ENCODE data around the gene MRPL11. TPM values are rescaled to one million over a fixed set of nuclear protein-coding genes. Genes with fewer than 3 reads are reported as not detected.

MRPL11 gene
- total RNA-seq, 1 experiment from 2014 or later: 69.1 TPM

DNA sequence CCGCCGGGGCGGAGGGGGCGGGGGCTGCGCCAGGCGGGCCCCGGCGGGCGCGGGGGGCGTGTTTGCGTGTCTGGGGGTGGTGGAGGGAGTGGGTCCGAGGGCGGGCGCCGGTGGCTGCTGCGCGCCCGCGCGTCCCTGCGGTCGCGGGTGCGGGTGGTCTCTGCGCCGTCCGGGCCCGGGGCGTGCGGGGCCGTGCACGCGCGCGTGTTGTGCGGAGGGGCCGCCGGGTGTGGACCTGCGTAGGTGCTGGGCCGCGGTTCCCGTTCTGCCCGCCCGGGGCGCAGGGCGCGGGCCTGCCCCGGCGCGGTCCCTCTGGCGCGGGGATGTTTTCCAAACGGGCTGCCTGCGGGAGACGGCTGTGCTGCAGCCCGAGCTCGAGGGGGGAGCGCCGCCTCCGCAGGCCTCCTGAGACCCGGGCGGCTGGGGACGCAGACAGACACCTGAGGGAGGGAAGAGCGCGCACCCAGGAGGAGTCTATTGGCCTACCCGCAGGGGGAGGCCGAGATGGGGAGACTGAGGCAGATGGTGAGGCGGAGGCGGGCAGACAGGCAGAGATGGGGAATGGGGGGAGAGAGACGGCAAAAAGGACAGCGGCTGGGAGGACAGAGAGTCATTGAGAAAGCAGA, 28.5 kb upstream of the MRPL11 start:
- peak overlapping the region; percentile 5 for H3K27ac Mint-ChIP-seq (ENCODE audit: low read depth, unreplicated experiment)

GRCh38 chr11:66466225-66467033, 27.8 kb upstream of the MRPL11 start, which contains the start of gene PELI3:
PELI3 (plus strand) TSS chr11:66466905; CDS start chr11:66468129, 1,224 bp downstream.
- H3K27ac Mint-ChIP-seq (ENCODE audit: low read depth, unreplicated experiment): peak within 1 kb of the TSS; percentile 54
- intact Hi-C loops (cut with micrococcal nuclease): no loop called here

More for the DNA sequence above, 28.5 kb upstream of the MRPL11 start:
- BruUV-seq (replicated peaks): no TSS peak
- ChIA-PET POLR2A (interaction anchor here (0.7 to 5.3 kb wide), 9 partner anchors 9 to 149 kb away, joined by 3 to 65 read pairs (median 4); partner anchors contain the start of genes BBS1, DPP3, MRPL11 and RBM14), CTCF (interaction anchor here (1.0 to 1.5 kb wide), 2 partner anchors 28 to 37 kb away, joined by 3 to 6 read pairs; partner anchors contain the start of gene MRPL11)
- H3K4me1 Mint-ChIP-seq (ENCODE audit: insufficient read depth, unreplicated experiment): no peaks in the 10 kb centered on the region
- intact Hi-C loops (cut with micrococcal nuclease): no loop called here
- H3K36me3 Mint-ChIP-seq (ENCODE audit: insufficient read depth, unreplicated experiment): peaks cover 10% of the 10 kb centered on the region
- no peaks in the 10 kb centered on the region for H3K9me3 Mint-ChIP-seq (ENCODE audit: unreplicated experiment)
- TF ChIP-seq CTCF (IDR thresholded peaks at IDR 0.05; ENCODE audit: unreplicated experiment): peak; percentile 22
- peak; percentile 25 for DNase-seq (ENCODE audit: unreplicated experiment)
- peak overlapping the region; percentile 75 for H3K4me3 Mint-ChIP-seq (ENCODE audit: unreplicated experiment)
- H3K27me3 Mint-ChIP-seq (ENCODE audit: insufficient read depth, unreplicated experiment): no peaks in the 10 kb centered on the region

DNA sequence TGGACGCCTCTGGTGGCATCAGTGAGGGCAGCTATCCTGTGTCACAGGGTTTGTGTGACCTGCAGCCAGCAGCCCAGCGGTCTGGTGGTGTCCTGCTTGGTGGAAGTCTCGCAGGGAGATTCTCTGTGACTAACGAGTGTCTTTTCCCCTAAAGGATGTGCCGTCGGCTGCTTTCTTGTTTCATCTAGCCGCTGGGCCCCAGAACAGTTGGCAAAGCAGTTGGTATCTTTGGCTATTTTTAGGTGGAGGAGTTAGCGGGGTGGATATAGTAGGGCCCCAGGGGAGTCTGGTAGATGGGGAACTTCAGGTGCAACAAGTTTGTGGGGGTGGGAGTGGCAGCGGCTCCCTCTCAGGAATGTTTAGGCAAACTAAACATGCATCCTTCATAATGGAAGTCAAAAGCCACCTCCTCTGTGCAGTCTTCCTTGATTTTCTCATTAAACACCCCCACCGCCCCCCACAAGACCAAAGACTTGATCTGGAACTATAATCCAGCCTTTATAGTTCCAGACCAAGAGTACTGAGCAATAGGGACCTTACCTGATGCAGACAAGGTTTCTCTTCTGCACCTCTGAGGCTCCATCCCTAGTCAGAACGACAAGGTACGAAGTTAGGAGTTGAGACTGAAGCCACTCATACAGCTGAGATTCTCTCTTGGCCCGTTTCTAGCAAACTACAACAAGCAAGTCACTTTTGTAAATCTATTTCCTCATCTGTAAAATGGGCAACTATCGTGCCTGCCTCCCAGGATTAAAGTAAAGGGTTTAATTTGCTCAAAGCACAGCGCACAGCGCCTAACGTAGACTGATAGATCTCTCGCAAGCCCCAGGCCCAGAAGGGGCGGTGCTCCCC, 27.0 kb upstream of the MRPL11 start:
- ChIA-PET CTCF (interaction anchor here (0.5 to 1.5 kb wide), 3 partner anchors 27 to 126 kb away, joined by 3 to 6 read pairs (median 4); partner anchors contain the start of gene MRPL11), POLR2A (interaction anchor here (0.8 to 5.3 kb wide), 5 partner anchors 14 to 152 kb away, joined by 3 to 65 read pairs (median 7); partner anchors contain the start of genes DPP3 and MRPL11)
- no peaks in the 10 kb centered on the region for H3K36me3 Mint-ChIP-seq (ENCODE audit: insufficient read depth, unreplicated experiment)
- intact Hi-C loops (cut with micrococcal nuclease): no loop called here
- peak overlapping the region; percentile 54 for H3K27ac Mint-ChIP-seq (ENCODE audit: low read depth, unreplicated experiment)
- no peaks in the 10 kb centered on the region for H3K9me3 Mint-ChIP-seq (ENCODE audit: unreplicated experiment)
- no peaks in the 10 kb centered on the region for H3K4me1 Mint-ChIP-seq (ENCODE audit: insufficient read depth, unreplicated experiment)
- peak overlapping the region; percentile 75 for H3K4me3 Mint-ChIP-seq (ENCODE audit: unreplicated experiment)
- DNase-seq (ENCODE audit: unreplicated experiment): no peak
- no peak for TF ChIP-seq CTCF (IDR thresholded peaks at IDR 0.05; ENCODE audit: unreplicated experiment)
- H3K27me3 Mint-ChIP-seq (ENCODE audit: insufficient read depth, unreplicated experiment): no peaks in the 10 kb centered on the region
- BruUV-seq (replicated peaks): no TSS peak

More at GRCh38 chr11:66466225-66467033, 27.8 kb upstream of the MRPL11 start, which contains the start of gene PELI3:
- Mint-ChIP-seq H3K36me3 (ENCODE audit: insufficient read depth, unreplicated experiment) (peaks cover 7% of the 10 kb centered on the region), H3K27me3 (ENCODE audit: insufficient read depth, unreplicated experiment) (no peaks in the 10 kb centered on the region), H3K9me3 (ENCODE audit: unreplicated experiment) (no peaks in the 10 kb centered on the region), H3K4me1 (ENCODE audit: insufficient read depth, unreplicated experiment) (no peaks in the 10 kb centered on the region), H3K4me3 (ENCODE audit: unreplicated experiment) (peak within 1 kb of the TSS; percentile 75)
- BruUV-seq (replicated peaks): no TSS peak
- POLR2A ChIA-PET: interaction anchor here (0.7 to 5.3 kb wide), 10 partner anchors 13 to 151 kb away, joined by 3 to 65 read pairs (median 4); partner anchors contain the start of genes BBS1, DPP3, MRPL11 and RBM14
- no peak for TF ChIP-seq CTCF (IDR thresholded peaks at IDR 0.05; ENCODE audit: unreplicated experiment)
- peak; percentile 89 for DNase-seq (ENCODE audit: unreplicated experiment)
- CTCF ChIA-PET: interaction anchor here (0.7 to 1.5 kb wide), 3 partner anchors 28 to 101 kb away, joined by 3 to 6 read pairs (median 3); partner anchors contain the start of gene MRPL11

Measured in MCF 10A (cell line).